Liver (tissue), 9 donors: ENCODE measurements around the gene VTN. TPM values are rescaled to one million over a fixed set of nuclear protein-coding genes. Genes with fewer than 3 reads are reported as not detected.

Source experiments
- DNase-seq: peaks from one replicate; pipeline ENCODE4 v3.0.0-alpha.2; 2017; ENCODE audit warnings: low spot score
- H3K27ac ChIP-seq, 2 donors: one replicate each; pipeline ENCODE4 v1.7.0; 2013; ENCODE audit warnings: inconsistent platforms in 2 of 2, low read length in 2 of 2, control low read depth in 1 of 2, low read depth in 1 of 2, mild to moderate bottlenecking in 1 of 2
- H3K27me3 ChIP-seq, 4 donors: one replicate each; pipeline versions ENCODE4 v1.6.1 to v1.7.0; 2013; ENCODE audit warnings: low read length in 3 of 4, inconsistent platforms in 1 of 4, mild to moderate bottlenecking in 1 of 4, moderate library complexity in 1 of 4; ENCODE audit not compliant: control insufficient read depth in 4 of 4, insufficient read depth in 4 of 4
- H3K36me3 ChIP-seq, 4 donors: one replicate each; pipeline versions ENCODE4 v1.6.1 to v1.7.0; 2013; ENCODE audit warnings: low read length in 3 of 4, mild to moderate bottlenecking in 3 of 4, low read depth in 1 of 4, moderate library complexity in 1 of 4; ENCODE audit not compliant: control insufficient read depth in 4 of 4, insufficient read depth in 3 of 4
- H3K4me1 ChIP-seq, 4 donors: one replicate each; pipeline versions ENCODE4 v1.6.1 to v1.7.0; 2013; ENCODE audit warnings: low read length in 3 of 4, mild to moderate bottlenecking in 3 of 4, moderate library complexity in 1 of 4; ENCODE audit not compliant: control insufficient read depth in 4 of 4, insufficient read depth in 4 of 4
- H3K4me3 ChIP-seq, 3 donors: one replicate each; pipeline versions ENCODE4 v1.6.1 to v1.7.0; 2013; ENCODE audit warnings: low read length in 3 of 3, control low read depth in 1 of 3, low read depth in 1 of 3, mild to moderate bottlenecking in 1 of 3
- H3K9ac ChIP-seq, 2 donors: one replicate each; pipeline ENCODE4 v1.7.0; 2013; ENCODE audit warnings: low read length in 2 of 2, mild to moderate bottlenecking in 2 of 2, moderate library complexity in 2 of 2, control low read depth in 1 of 2, low read depth in 1 of 2
- H3K9me3 ChIP-seq, 4 donors: one replicate each; pipeline versions ENCODE4 v1.6.1 to v1.7.0; 2013; ENCODE audit warnings: low read length in 3 of 4; ENCODE audit not compliant: control insufficient read depth in 4 of 4
- ATF3 ChIP-seq: IDR thresholded peaks from 2 replicates; pipeline ENCODE4 v1.6.1; 2016; ENCODE audit warnings: antibody characterized with exemption
- CTCF ChIP-seq: fragments of 150-350 bp; IDR thresholded peaks from 2 replicates; pipeline ENCODE4 v1.5.1; 2017; ENCODE audit warnings: improper control_type of control experiment, low read depth, low read length; ENCODE audit not compliant: missing input control
- EGR1 ChIP-seq, 2 donors: IDR thresholded peaks; 2 replicates each; pipeline ENCODE4 v1.6.1; 2016 to 2018; ENCODE audit warnings: antibody characterized with exemption in 2 of 2, low read depth in 2 of 2
- FOXA1 ChIP-seq: IDR thresholded peaks from 2 replicates; pipeline ENCODE4 v1.6.1; 2016; ENCODE audit warnings: antibody characterized with exemption
- FOXA2 ChIP-seq: IDR thresholded peaks from 2 replicates; pipeline ENCODE4 v1.6.1; 2016; ENCODE audit warnings: antibody characterized with exemption
- GABPA ChIP-seq, 2 donors: IDR thresholded peaks in 1 of 2; conservative IDR thresholded peaks in 1 of 2; 2 replicates each; pipeline ENCODE4 v1.6.1; 2016; ENCODE audit warnings: antibody characterized with exemption in 2 of 2, mild to moderate bottlenecking in 1 of 2, moderate library complexity in 1 of 2
- HNF4A ChIP-seq, 2 donors: conservative IDR thresholded peaks; 2 replicates each; pipeline ENCODE4 v1.6.1; 2016; ENCODE audit warnings: antibody characterized with exemption in 2 of 2, mild to moderate bottlenecking in 2 of 2
- HNF4G ChIP-seq: IDR thresholded peaks from 2 replicates; pipeline ENCODE4 v1.6.1; 2016; ENCODE audit warnings: antibody characterized with exemption
- JUND ChIP-seq, 2 donors: IDR thresholded peaks; 2 replicates each; pipeline ENCODE4 v1.6.1; 2016; ENCODE audit warnings: antibody characterized with exemption in 2 of 2
- MAX ChIP-seq: IDR thresholded peaks from 2 replicates; pipeline ENCODE4 v1.6.1; 2016; ENCODE audit warnings: antibody characterized with exemption
- NR2F2 ChIP-seq: IDR thresholded peaks from 2 replicates; pipeline ENCODE4 v1.6.1; 2016; ENCODE audit warnings: antibody characterized with exemption
- RAD21 ChIP-seq, 2 donors: IDR thresholded peaks; 2 replicates each; pipeline ENCODE4 v1.6.1; 2016; ENCODE audit warnings: antibody characterized with exemption in 2 of 2, mild to moderate bottlenecking in 2 of 2
- REST ChIP-seq: IDR thresholded peaks from 2 replicates; pipeline ENCODE4 v1.6.1; 2016; ENCODE audit warnings: antibody characterized with exemption, mild to moderate bottlenecking
- RXRA ChIP-seq, 2 donors: IDR thresholded peaks; 2 replicates each; pipeline ENCODE4 v1.6.1; 2017 to 2018; ENCODE audit warnings: antibody characterized with exemption in 2 of 2, mild to moderate bottlenecking in 1 of 2
- SP1 ChIP-seq: IDR thresholded peaks from 2 replicates; pipeline ENCODE4 v1.6.1; 2018; ENCODE audit warnings: antibody characterized with exemption, mild to moderate bottlenecking
- TAF1 ChIP-seq: conservative IDR thresholded peaks from 2 replicates; pipeline ENCODE4 v1.6.1; 2016; ENCODE audit warnings: antibody characterized with exemption, mild to moderate bottlenecking
- YY1 ChIP-seq: IDR thresholded peaks from 2 replicates; pipeline ENCODE4 v1.6.1; 2016; ENCODE audit warnings: antibody characterized with exemption, mild to moderate bottlenecking
- ZBTB33 ChIP-seq: IDR thresholded peaks from 2 replicates; pipeline ENCODE4 v1.6.1; 2016; ENCODE audit warnings: antibody characterized with exemption
- WGBS: extraction: QIAGEN DNeasy Blood & Tissue Kit; methylation state at CpG from one replicate; pipeline ENCODE4 v1.1.7; 2013; 5-methylcytosine and 5-hydroxymethylcytosine counted together
- polyA plus RNA-seq, 2 donors: library from polyadenylated mRNA; stranded (reverse) in 1 of 2; unstranded in 1 of 2; fragments of 200-250 nt in 1 of 2; fragments of >200 nt in 1 of 2; fragmentation: Nextera tagmentation in 1 of 2; extraction: Ambion mirVana in 1 of 2; gene quantifications; one replicate each; pipeline versions ENCODE4 v1.2.1 to v1.2.3, GENCODE V29; 2013 to 2015
- total RNA-seq, 2 donors: library from RNA; depleted of rRNA; stranded (reverse); fragments of >200 nt; gene quantifications; one replicate each; pipeline ENCODE4 v1.2.3, GENCODE V29; 2014
- donor health status: healthy.
- donor health status: healthy.
- donor health status: healthy.
- donor health status: healthy.
- donor health status: healthy.

Gene VTN
- total and polyA plus RNA-seq, 4 donors = 1,668 to 4,059 (median 3,520) TPM

GRCh38 chr17:28324781-28325180, 45.3 kb downstream of the VTN start:
- H3K27ac ChIP-seq = peak overlapping the region in 1 of 2 donors; percentile 39
- peak overlapping the region in 1 of 3 donors; percentile 3 for H3K4me3 ChIP-seq
- H3K9ac ChIP-seq = no peak overlapping the region
- no peak for DNase-seq
- H3K9me3 ChIP-seq = no peaks in the 10 kb centered on the region
- peaks cover 0 to 25% (median 9%) of the 10 kb centered on the region in 4 donors for H3K36me3 ChIP-seq
- H3K4me1 ChIP-seq = peaks cover 6 to 45% (median 36%) of the 10 kb centered on the region in 4 donors
- WGBS = 81% methylated on average over 3 of the region's 3 CpGs
- no peaks in the 10 kb centered on the region for H3K27me3 ChIP-seq
- TF ChIP-seq GABPA (IDR thresholded peaks at IDR 0.05 in 1 of 2, conservative IDR thresholded peaks at IDR 0.05 in 1 of 2) (no peak), JUND (IDR thresholded peaks at IDR 0.05) (no peak), HNF4A (conservative IDR thresholded peaks at IDR 0.05) (no peak), REST (no peak), ZBTB33 (no peak), YY1 (no peak), EGR1 (IDR thresholded peaks at IDR 0.05; ENCODE audit: low read depth in 2 of 2) (no peak), RXRA (IDR thresholded peaks at IDR 0.05) (no peak), FOXA1 (no peak), FOXA2 (no peak), MAX (no peak), ATF3 (no peak), RAD21 (IDR thresholded peaks at IDR 0.05) (no peak), SP1 (no peak), HNF4G (no peak), NR2F2 (no peak), CTCF (no peak), TAF1 (no peak)
